GM11168 (cell line): ENCODE results near the gene CDH5.
"Not testable (repeated sequence)": the region's sequence is repeated elsewhere in the genome, so short reads cannot be mapped to it uniquely, and the experiment has no call there.

Experiments
- in situ Hi-C: fragments of 300-500 bp; cut with MboI; formaldehyde crosslinking; loops from one replicate; pipeline ENCODE4 v1.12.0; 2022; ENCODE audit warnings: low sequenced_read_pairs; ENCODE audit not compliant: unreplicated experiment

The CDH5 gene

GRCh38 chr16:66429290-66429962 lies 62.9 kb downstream of the CDH5 start:
- in situ Hi-C loops, result no loop called here

DNA sequence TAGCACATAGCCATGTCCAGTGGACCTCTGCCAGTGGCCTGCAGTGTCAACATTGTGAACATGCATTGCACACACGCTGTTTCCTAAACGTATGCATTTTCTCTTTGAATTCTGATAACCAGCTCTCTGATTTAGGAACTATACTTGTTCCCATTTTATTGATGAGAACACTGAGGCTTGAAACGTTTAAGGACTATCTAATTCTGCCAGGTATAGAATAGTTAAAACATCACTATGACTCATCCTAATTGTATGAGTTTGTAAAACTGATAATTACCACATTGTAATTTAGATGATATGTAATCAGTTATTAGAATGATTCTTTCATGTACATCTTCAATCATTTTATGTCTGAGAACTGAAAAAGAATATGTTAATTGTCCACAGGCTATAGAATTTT lies 63.7 kb downstream of the CDH5 start:
- in situ Hi-C loops, result no loop called here

GRCh38 chr16:66431760-66432159 lies 65.3 kb downstream of the CDH5 start:
- in situ Hi-C loops, result no loop called here

GRCh38 chr16:66432429-66432828 lies 65.9 kb downstream of the CDH5 start:
- in situ Hi-C loops, result no loop called here

- in situ Hi-C loops, result no loop called here
These were observed 68.3 kb downstream of the CDH5 start for GRCh38 chr16:66434619-66435430.

GRCh38 chr16:66435896-66436295 lies 69.4 kb downstream of the CDH5 start:
- in situ Hi-C loops, result no loop called here

GRCh38 chr16:66437391-66437945 lies 71.0 kb downstream of the CDH5 start:
- in situ Hi-C loops, result no loop called here

- in situ Hi-C loops, result no loop called here
These were observed 72.0 kb downstream of the CDH5 start for GRCh38 chr16:66438536-66438935.

GRCh38 chr16:66439051-66439730 lies 72.7 kb downstream of the CDH5 start:
- in situ Hi-C loops, result no loop called here

GRCh38 chr16:66440271-66440802 lies 73.8 kb downstream of the CDH5 start:
- in situ Hi-C loops, result no loop called here

DNA sequence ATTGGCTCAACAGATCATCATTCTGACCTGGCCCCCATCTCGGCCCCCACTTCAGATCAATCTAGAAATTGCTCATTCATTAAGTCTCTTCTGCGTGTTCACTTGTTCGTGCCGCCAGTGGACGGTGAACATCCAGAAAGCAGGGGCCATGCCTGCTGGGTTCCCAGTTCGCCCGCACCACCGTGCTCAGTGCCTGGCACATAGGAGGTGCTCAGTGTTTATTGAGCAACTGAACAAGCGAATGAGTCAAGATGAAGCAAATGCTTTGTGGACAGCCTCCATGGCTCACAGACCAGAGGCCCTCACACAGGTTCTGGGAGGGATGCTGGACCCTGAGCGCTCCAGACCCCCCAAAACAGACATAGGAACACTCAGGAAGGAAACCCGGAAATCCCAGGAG lies 74.5 kb downstream of the CDH5 start:
- in situ Hi-C loops, result no loop called here

- in situ Hi-C loops, result no loop called here
These were observed 75.3 kb downstream of the CDH5 start for GRCh38 chr16:66441586-66442375.

DNA sequence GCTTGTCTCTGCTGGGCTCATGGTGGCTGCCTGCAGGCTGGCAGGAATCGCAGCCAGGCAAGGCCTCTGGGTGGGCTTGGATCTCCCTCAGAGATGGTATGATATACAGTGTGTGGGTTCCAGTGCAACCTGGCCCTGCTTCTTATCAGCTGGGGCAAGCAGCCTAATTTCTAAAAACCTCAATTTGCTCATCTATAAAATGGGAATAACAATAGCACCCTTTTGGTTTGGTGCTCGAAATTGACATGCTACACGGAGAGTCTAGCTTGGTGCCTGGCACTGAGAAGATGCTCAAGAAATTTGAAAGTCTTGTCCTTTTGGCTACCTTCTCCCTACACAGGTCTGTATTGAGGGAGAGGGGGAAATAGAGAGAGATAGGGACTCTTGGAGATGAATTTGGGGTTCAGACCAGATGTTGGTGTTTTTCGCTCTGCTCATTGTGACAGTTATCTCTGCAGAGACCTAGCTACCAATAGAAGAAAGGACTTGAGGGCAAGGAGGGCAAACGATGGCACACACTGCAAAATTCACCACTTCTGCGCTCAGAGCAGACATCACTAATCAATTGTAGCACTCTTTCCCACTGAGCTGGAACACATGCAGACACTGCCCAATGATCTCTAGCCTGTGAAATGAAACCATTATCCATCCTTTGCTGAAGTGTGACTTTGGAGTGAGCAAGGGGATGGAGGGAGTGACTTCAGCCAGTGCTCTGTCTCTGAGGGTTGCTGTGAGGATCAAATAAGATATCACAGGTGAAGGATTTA lies 76.2 kb downstream of the CDH5 start:
- in situ Hi-C loops, result no loop called here

- in situ Hi-C loops, result no loop called here
These were observed 76.8 kb downstream of the CDH5 start for GRCh38 chr16:66443269-66443652.

GRCh38 chr16:66444049-66444481 lies 77.6 kb downstream of the CDH5 start:
- in situ Hi-C loops, result no loop called here

GRCh38 chr16:66446737-66447136 lies 80.2 kb downstream of the CDH5 start:
- in situ Hi-C loops, result no loop called here

DNA sequence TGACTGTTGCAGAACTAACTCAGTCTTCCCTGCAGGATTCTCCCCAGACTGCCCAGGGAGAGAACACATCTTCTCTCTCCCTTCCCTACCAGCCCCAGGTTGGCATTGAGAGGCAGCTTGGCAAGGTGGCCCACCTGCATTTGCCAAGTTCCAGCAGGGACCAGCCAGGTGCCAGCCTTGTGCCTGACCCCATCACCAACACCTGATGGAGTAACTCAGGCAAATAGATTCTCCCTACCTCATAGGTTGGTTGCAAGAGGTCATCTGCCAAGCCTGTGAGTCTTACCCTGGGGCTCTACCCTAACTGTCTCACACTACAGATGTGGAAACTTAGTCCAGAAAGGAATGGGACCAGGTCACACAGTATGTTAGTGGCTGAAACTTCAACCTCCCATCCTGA lies 81.0 kb downstream of the CDH5 start:
- in situ Hi-C loops, result no loop called here

GRCh38 chr16:66451548-66451947 lies 85.1 kb downstream of the CDH5 start:
- in situ Hi-C loops, result no loop called here

- in situ Hi-C loops, result not testable (repeated sequence)
These were observed 86.7 kb downstream of the CDH5 start for GRCh38 chr16:66453230-66453629.
